DMS153 (cell line): Measurements from ENCODE around the gene TECTA.
"Not testable (repeated sequence)": the region's sequence is repeated elsewhere in the genome, so short reads cannot be mapped to it uniquely, and the experiment has no call there.

ENCODE experiments used
- DNase-seq: peaks from one replicate; lab custom pipeline; 2025; lab: John Stamatoyannopoulos, UW

TECTA gene

GRCh38 chr11:121090145-121090721 lies 10.8 kb upstream of the TECTA start:
- DNase-seq: no peak

- DNase-seq: no peak
These were observed 9.4 kb upstream of the TECTA start for GRCh38 chr11:121091492-121092152.

GRCh38 chr11:121095561-121095960 lies 5.5 kb upstream of the TECTA start:
- DNase-seq: no peak

GRCh38 chr11:121099364-121099763 lies 1.7 kb upstream of the TECTA start:
- DNase-seq: no peak

GRCh38 chr11:121099885-121100284 lies 1.2 kb upstream of the TECTA start:
- DNase-seq: no peak

GRCh38 chr11:121104312-121104762 lies 3.3 kb downstream of the TECTA start:
- DNase-seq: no peak

GRCh38 chr11:121105063-121105480 lies 4.0 kb downstream of the TECTA start:
- DNase-seq: no peak

GRCh38 chr11:121105481-121106195 lies 4.6 kb downstream of the TECTA start:
- no peak for DNase-seq

- DNase-seq: peak; percentile 60
These were observed 5.8 kb downstream of the TECTA start for GRCh38 chr11:121106812-121107211.

GRCh38 chr11:121108413-121108812 lies 7.4 kb downstream of the TECTA start:
- no peak for DNase-seq

GRCh38 chr11:121109471-121109870 lies 8.4 kb downstream of the TECTA start:
- no peak for DNase-seq

GRCh38 chr11:121109916-121110586 lies 9.0 kb downstream of the TECTA start:
- DNase-seq: no peak

- no peak for DNase-seq
These were observed 10.1 kb downstream of the TECTA start for GRCh38 chr11:121110871-121111724.

- peak; percentile 73 for DNase-seq
These were observed 11.7 kb downstream of the TECTA start for GRCh38 chr11:121112498-121113455.

GRCh38 chr11:121113611-121114010 lies 12.6 kb downstream of the TECTA start:
- no peak for DNase-seq

GRCh38 chr11:121115024-121115423 lies 14.0 kb downstream of the TECTA start:
- not testable (repeated sequence) for DNase-seq

- no peak for DNase-seq
These were observed 16.7 kb downstream of the TECTA start for GRCh38 chr11:121117788-121118187.

GRCh38 chr11:121119440-121119839 lies 18.4 kb downstream of the TECTA start:
- DNase-seq: no peak

GRCh38 chr11:121122328-121122727 lies 21.3 kb downstream of the TECTA start:
- no peak for DNase-seq

GRCh38 chr11:121123496-121124069 lies 22.5 kb downstream of the TECTA start:
- DNase-seq: no peak
